Vagina (tissue), 2 donors: ENCODE measurements around the gene NCOR1.

Experiments used
- CTCF ChIP-seq, 3 experiments: fragments of 450-650 bp in 2 of 3; fragments of 200-600 bp in 1 of 3; sonication (generic) in 1 of 3; IDR thresholded peaks; one replicate each; pipeline ENCODE4 v1.5.1; 2017 to 2019; ENCODE audit warnings: antibody characterized with exemption in 3 of 3, mild to moderate bottlenecking in 2 of 3, moderate library complexity in 2 of 3
- POLR2A ChIP-seq, 2 donors: fragments of 450-650 bp; IDR thresholded peaks; one replicate each; pipeline ENCODE4 v1.6.1; 2017; ENCODE audit warnings: antibody characterized with exemption in 2 of 2, mild to moderate bottlenecking in 2 of 2, moderate library complexity in 2 of 2
- POLR2AphosphoS5 ChIP-seq, 2 donors: sonication (generic); formaldehyde crosslinking; IDR thresholded peaks; one replicate each; pipeline ENCODE4 v1.9.0; 2017; ENCODE audit warnings: antibody characterized with exemption in 2 of 2, mild to moderate bottlenecking in 2 of 2, low read depth in 1 of 2; ENCODE audit not compliant: insufficient read depth in 1 of 2

GRCh38 chr17:16061631-16062030, 153.7 kb downstream of the NCOR1 start:
- TF ChIP-seq CTCF (IDR thresholded peaks at IDR 0.05): no peak
- TF ChIP-seq POLR2A (IDR thresholded peaks at IDR 0.05): no peak
- no peak for TF ChIP-seq POLR2AphosphoS5 (IDR thresholded peaks at IDR 0.05; ENCODE audit: insufficient read depth in 1 of 2, low read depth in 1 of 2)
